ENCODE results near the gene NOTCH1.

- no peak for TF ChIP-seq CTCF (IDR thresholded peaks at IDR 0.05)
- no peak for TF ChIP-seq POLR2A (IDR thresholded peaks at IDR 0.05; ENCODE audit: low read length)
- no peak for TF ChIP-seq BHLHE40 (IDR thresholded peaks at IDR 0.05; ENCODE audit: low read depth, low read length)
- no peak for TF ChIP-seq CBX8 (IDR thresholded peaks at IDR 0.05)
- TF ChIP-seq USF2 (IDR thresholded peaks at IDR 0.05) = no peak
- TF ChIP-seq GATA3 (IDR thresholded peaks at IDR 0.05; ENCODE audit: borderline replicate concordance) = no peak
Observed at GRCh38 chr9:136550439-136551289, 4.8 kb upstream of the NOTCH1 start.
